ENCODE data around the gene PCSK6. TPM values are rescaled to one million over a fixed set of nuclear protein-coding genes. Genes with fewer than 3 reads are reported as not detected.

Gene PCSK6
- polyA plus RNA-seq, 1 donor from 2014 or later, result 1.1 TPM

DNA sequence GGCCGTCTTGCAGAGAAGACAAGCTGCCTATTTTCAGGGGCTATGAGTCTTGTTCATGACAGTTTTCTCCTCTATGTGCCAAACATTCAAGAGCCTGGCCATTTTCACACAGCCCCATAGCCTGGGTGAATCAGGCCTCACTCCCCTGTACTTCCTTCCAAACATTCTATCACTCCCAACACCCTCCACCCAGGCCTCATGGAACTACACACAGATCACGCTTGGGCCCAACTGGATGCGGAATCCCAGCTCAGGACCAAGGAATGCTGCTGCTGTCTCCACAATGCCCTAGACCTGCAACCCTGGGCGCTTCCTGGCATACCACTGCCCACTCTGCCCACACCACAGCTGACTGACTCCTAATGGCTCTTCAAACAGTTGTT is 39.4 kb upstream of the PCSK6 start:
- H3F3A ChIP-seq (ENCODE audit: insufficient read depth, low read length, poor library complexity, severe bottlenecking), result no peaks in the 10 kb centered on the region
- H3K27me3 ChIP-seq (ENCODE audit: insufficient read depth, low read depth, low read length), result no peaks in the 10 kb centered on the region
- no peak overlapping the region for H3K27ac ChIP-seq (ENCODE audit: low read length)
- no peaks in the 10 kb centered on the region for H3K9me3 ChIP-seq (ENCODE audit: low read length)
- no peaks in the 10 kb centered on the region for H4K20me1 ChIP-seq (ENCODE audit: insufficient read depth)
- no peak overlapping the region for H3K4me2 ChIP-seq (ENCODE audit: low read length)
- no peaks in the 10 kb centered on the region for H3K36me3 ChIP-seq (ENCODE audit: insufficient read depth, low read length)
- no peaks in the 10 kb centered on the region for H3K9me2 ChIP-seq (ENCODE audit: insufficient read depth, low read length)
- no peak overlapping the region for H3K9ac ChIP-seq (ENCODE audit: low read length)
- H3K4me3 ChIP-seq (ENCODE audit: low read length), result no peak overlapping the region
- H2AFZ ChIP-seq (ENCODE audit: low read depth, low read length), result no peak overlapping the region
- no peaks in the 10 kb centered on the region for H3K79me2 ChIP-seq (replicated peaks; ENCODE audit: insufficient read depth, low read length)
- TF ChIP-seq CTCF (IDR thresholded peaks at IDR 0.05; ENCODE audit: poor library complexity, severe bottlenecking), result no peak
- no peak for TF ChIP-seq TAF1 (IDR thresholded peaks at IDR 0.05; ENCODE audit: low read depth)
- TF ChIP-seq MXI1 (conservative IDR thresholded peaks at IDR 0.05; ENCODE audit: poor library complexity, severe bottlenecking), result no peak
- no peak for TF ChIP-seq POLR2AphosphoS5 (IDR thresholded peaks at IDR 0.05)
- no peak for TF ChIP-seq EP300 (conservative IDR thresholded peaks at IDR 0.05; ENCODE audit: poor library complexity, severe bottlenecking)

DNA sequence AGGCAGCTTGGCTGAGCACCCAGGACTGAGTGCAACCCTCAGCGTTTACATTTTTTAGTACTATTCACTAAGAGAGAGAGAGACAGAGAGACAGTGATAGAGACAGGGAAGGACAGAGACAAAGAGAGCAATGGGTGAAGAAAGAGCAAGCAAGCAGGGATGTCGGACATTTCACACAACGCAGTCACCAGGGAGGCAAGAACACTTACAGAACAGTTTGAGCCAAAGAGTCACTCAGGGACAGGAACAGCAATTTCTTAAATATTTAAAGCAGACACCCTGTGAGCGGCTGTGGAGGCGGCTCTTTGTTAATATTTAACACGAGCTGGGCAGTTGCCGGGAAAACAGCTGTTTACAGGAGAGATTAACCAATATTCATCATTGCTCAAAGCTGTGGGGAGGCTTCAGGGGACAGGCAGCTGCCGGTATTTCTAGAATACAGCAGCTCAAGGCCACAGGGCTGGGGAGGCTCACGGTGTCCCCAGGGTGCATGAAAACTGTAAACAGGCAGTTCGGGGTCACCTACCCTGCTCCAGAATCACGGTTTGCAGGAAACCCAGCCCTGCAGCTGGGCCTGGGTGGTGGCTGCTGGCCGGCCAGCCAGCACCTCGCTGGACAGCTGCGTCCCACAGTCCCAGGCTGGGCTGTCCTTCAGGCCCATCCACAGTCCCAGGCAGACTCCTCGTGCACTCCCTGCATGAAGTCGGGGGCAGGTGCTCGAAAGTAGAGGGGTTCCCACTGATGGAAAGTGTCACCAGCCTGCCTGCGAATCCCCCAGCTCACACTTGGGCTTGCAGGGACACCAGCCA is 38.8 kb upstream of the PCSK6 start:
- H3K36me3 ChIP-seq (ENCODE audit: insufficient read depth, low read length), result no peaks in the 10 kb centered on the region
- H3F3A ChIP-seq (ENCODE audit: insufficient read depth, low read length, poor library complexity, severe bottlenecking), result no peaks in the 10 kb centered on the region
- no peaks in the 10 kb centered on the region for H3K9me3 ChIP-seq (ENCODE audit: low read length)
- no peaks in the 10 kb centered on the region for H3K79me2 ChIP-seq (replicated peaks; ENCODE audit: insufficient read depth, low read length)
- no peaks in the 10 kb centered on the region for H3K9me2 ChIP-seq (ENCODE audit: insufficient read depth, low read length)
- no peaks in the 10 kb centered on the region for H4K20me1 ChIP-seq (ENCODE audit: insufficient read depth)
- H2AFZ ChIP-seq (ENCODE audit: low read depth, low read length), result no peak overlapping the region
- TF ChIP-seq POLR2AphosphoS5 (IDR thresholded peaks at IDR 0.05), result no peak
- TF ChIP-seq CTCF (IDR thresholded peaks at IDR 0.05; ENCODE audit: poor library complexity, severe bottlenecking), result no peak
- no peak for TF ChIP-seq SMC3 (conservative IDR thresholded peaks at IDR 0.05; ENCODE audit: poor library complexity)
- TF ChIP-seq TAF1 (IDR thresholded peaks at IDR 0.05; ENCODE audit: low read depth), result no peak
- TF ChIP-seq, protein P1, sequence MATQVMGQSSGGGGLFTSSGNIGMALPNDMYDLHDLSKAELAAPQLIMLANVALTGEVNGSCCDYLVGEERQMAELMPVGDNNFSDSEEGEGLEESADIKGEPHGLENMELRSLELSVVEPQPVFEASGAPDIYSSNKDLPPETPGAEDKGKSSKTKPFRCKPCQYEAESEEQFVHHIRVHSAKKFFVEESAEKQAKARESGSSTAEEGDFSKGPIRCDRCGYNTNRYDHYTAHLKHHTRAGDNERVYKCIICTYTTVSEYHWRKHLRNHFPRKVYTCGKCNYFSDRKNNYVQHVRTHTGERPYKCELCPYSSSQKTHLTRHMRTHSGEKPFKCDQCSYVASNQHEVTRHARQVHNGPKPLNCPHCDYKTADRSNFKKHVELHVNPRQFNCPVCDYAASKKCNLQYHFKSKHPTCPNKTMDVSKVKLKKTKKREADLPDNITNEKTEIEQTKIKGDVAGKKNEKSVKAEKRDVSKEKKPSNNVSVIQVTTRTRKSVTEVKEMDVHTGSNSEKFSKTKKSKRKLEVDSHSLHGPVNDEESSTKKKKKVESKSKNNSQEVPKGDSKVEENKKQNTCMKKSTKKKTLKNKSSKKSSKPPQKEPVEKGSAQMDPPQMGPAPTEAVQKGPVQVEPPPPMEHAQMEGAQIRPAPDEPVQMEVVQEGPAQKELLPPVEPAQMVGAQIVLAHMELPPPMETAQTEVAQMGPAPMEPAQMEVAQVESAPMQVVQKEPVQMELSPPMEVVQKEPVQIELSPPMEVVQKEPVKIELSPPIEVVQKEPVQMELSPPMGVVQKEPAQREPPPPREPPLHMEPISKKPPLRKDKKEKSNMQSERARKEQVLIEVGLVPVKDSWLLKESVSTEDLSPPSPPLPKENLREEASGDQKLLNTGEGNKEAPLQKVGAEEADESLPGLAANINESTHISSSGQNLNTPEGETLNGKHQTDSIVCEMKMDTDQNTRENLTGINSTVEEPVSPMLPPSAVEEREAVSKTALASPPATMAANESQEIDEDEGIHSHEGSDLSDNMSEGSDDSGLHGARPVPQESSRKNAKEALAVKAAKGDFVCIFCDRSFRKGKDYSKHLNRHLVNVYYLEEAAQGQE (IDR thresholded peaks at IDR 0.05; ENCODE audit: borderline replicate concordance), result no peak
- no peak for TF ChIP-seq RAD21 (conservative IDR thresholded peaks at IDR 0.05)
- no peak for TF ChIP-seq MXI1 (conservative IDR thresholded peaks at IDR 0.05; ENCODE audit: poor library complexity, severe bottlenecking)
- TF ChIP-seq EP300 (conservative IDR thresholded peaks at IDR 0.05; ENCODE audit: poor library complexity, severe bottlenecking), result no peak
- no peak overlapping the region for H3K4me3 ChIP-seq (ENCODE audit: low read length)
- no peaks in the 10 kb centered on the region for H3K27me3 ChIP-seq (ENCODE audit: insufficient read depth, low read depth, low read length)
- H3K27ac ChIP-seq (ENCODE audit: low read length), result no peak overlapping the region
- no peak overlapping the region for H3K9ac ChIP-seq (ENCODE audit: low read length)
- no peak overlapping the region for H3K4me2 ChIP-seq (ENCODE audit: low read length)

All from neural cell (in vitro differentiated cells).